SK-N-SH (cell line): Measurements from ENCODE around the gene DOC2A. TPM values are rescaled to one million over a fixed set of nuclear protein-coding genes. Genes with fewer than 3 reads are reported as not detected.
A peak's percentile ranks its signal among the peaks of the same experiment; 100 is the strongest.

Experiments
- CTCF ChIA-PET: fragments of 300-600, 350-600 bp; formaldehyde crosslinking; extraction: SDS; loops from one replicate; lab custom pipeline; 2021; lab: Yijun Ruan, JAX
- POLR2A ChIA-PET: fragments of 350-600 bp; sonication (Branson Sonifier 250); formaldehyde crosslinking; extraction: SDS; loops from one replicate; lab custom pipeline; 2020; ENCODE audit warnings: antibody characterized with exemption, inconsistent platforms; lab: Yijun Ruan, JAX
- DNase-seq: peaks from one replicate; pipeline ENCODE4 v3.0.0; 2012
- H2AFZ ChIP-seq: fragments of 200-600 bp; sonication (generic); 2 replicates; pipeline ENCODE4 v1.8.1; 2016; ENCODE audit warnings: antibody characterized with exemption, mild to moderate bottlenecking, low read depth
- H3F3A ChIP-seq: fragments of 200-600 bp; sonication (generic); replicated peaks from 2 replicates; pipeline ENCODE3; 2016; ENCODE audit warnings: antibody characterized with exemption, mild to moderate bottlenecking; ENCODE audit not compliant: insufficient read depth
- H3K27ac ChIP-seq, 2 experiments: fragments of 200-500 bp in 1 of 2; fragments of 200-600 bp in 1 of 2; sonication (Bioruptor generic) in 1 of 2; sonication (generic), shearing (Covaris generic) in 1 of 2; 2 replicates each; pipeline versions ENCODE4 v1.5.1 to v1.6.1; 2014 to 2016; ENCODE audit warnings: low read depth in 2 of 2, inconsistent platforms in 1 of 2, low read length in 1 of 2, mild to moderate bottlenecking in 1 of 2, mixed read lengths in 1 of 2
- H3K27me3 ChIP-seq: fragments of 200-600 bp; sonication (generic), shearing (Covaris generic); 2 replicates; pipeline ENCODE4 v1.6.1; 2016; ENCODE audit warnings: mixed run types; ENCODE audit not compliant: insufficient read depth
- H3K36me3 ChIP-seq, 2 experiments: fragments of 200-500 bp in 1 of 2; fragments of 200-600 bp in 1 of 2; sonication (Bioruptor generic) in 1 of 2; sonication (generic) in 1 of 2; replicated peaks in 1 of 2; 2 replicates each; pipeline versions ENCODE3 to v1.5.1; 2014 to 2016; ENCODE audit warnings: low read length in 1 of 2, mild to moderate bottlenecking in 1 of 2; ENCODE audit not compliant: insufficient read depth in 2 of 2, control insufficient read depth in 1 of 2
- H3K4me1 ChIP-seq, 2 experiments: fragments of 200-500 bp in 1 of 2; fragments of 200-600 bp in 1 of 2; sonication (Bioruptor generic) in 1 of 2; sonication (generic), shearing (Covaris generic) in 1 of 2; 2 replicates each; pipeline versions ENCODE4 v1.5.1 to v1.6.1; 2014 to 2016; ENCODE audit warnings: low read depth in 1 of 2, low read length in 1 of 2, mixed run types in 1 of 2; ENCODE audit not compliant: insufficient read depth in 2 of 2, control insufficient read depth in 1 of 2
- H3K4me2 ChIP-seq: fragments of 200-600 bp; sonication (generic), shearing (Covaris generic); 2 replicates; pipeline ENCODE4 v1.6.1; 2017; ENCODE audit warnings: mixed run types
- H3K4me3 ChIP-seq, 2 experiments: fragments of 200-500 bp in 1 of 2; fragments of 200-600 bp in 1 of 2; sonication (Bioruptor generic) in 1 of 2; sonication (generic), shearing (Covaris generic) in 1 of 2; 2 replicates each; pipeline versions ENCODE4 v1.5.1 to v1.8.1; 2014 to 2016; ENCODE audit warnings: low read depth in 2 of 2, inconsistent platforms in 1 of 2, low read length in 1 of 2, mild to moderate bottlenecking in 1 of 2, mixed read lengths in 1 of 2, moderate library complexity in 1 of 2
- H3K79me2 ChIP-seq: fragments of 200-600 bp; sonication (generic); 2 replicates; pipeline ENCODE4 v1.8.1; 2017; ENCODE audit warnings: mild to moderate bottlenecking; ENCODE audit not compliant: insufficient read depth
- H3K9ac ChIP-seq: fragments of 200-600 bp; sonication (generic); 2 replicates; pipeline ENCODE4 v1.6.1; 2017; ENCODE audit warnings: mixed run types
- H3K9me2 ChIP-seq: fragments of 200-600 bp; sonication (generic); 2 replicates; pipeline ENCODE4 v1.6.1; 2017; ENCODE audit warnings: mixed run types
- H3K9me3 ChIP-seq: fragments of 200-600 bp; sonication (generic); 2 replicates; pipeline ENCODE4 v1.6.1; 2017; ENCODE audit warnings: mixed run types, mild to moderate bottlenecking, moderate library complexity
- H4K20me1 ChIP-seq: fragments of 200-600 bp; sonication (generic); 2 replicates; pipeline ENCODE4 v1.6.1; 2017; ENCODE audit warnings: mild to moderate bottlenecking, mixed run types; ENCODE audit not compliant: insufficient read depth
- CHD2 ChIP-seq: fragments of 150-350 bp; IDR thresholded peaks from 2 replicates; pipeline ENCODE4 v1.6.1; 2018; ENCODE audit warnings: low read length; ENCODE audit not compliant: partially characterized antibody
- EZH2phosphoT487 ChIP-seq: fragments of 200-600 bp; sonication (generic); IDR thresholded peaks from 2 replicates; pipeline ENCODE4 v1.6.1; 2017; ENCODE audit warnings: low read depth, mixed run types, mild to moderate bottlenecking, antibody characterized with exemption, moderate library complexity, borderline replicate concordance
- POLR2AphosphoS5 ChIP-seq: IDR thresholded peaks from 2 replicates; pipeline ENCODE4 v1.6.1; 2012; ENCODE audit warnings: low read depth, low read length
- REST ChIP-seq: IDR thresholded peaks from 2 replicates; pipeline ENCODE4 v1.6.1; 2012; ENCODE audit warnings: mild to moderate bottlenecking, low read depth, low read length, moderate library complexity
- RXRA ChIP-seq: IDR thresholded peaks from 2 replicates; pipeline ENCODE4 v1.4.0; 2012; ENCODE audit warnings: low read depth, mild to moderate bottlenecking, borderline replicate concordance
- SIN3A ChIP-seq: IDR thresholded peaks from 2 replicates; pipeline ENCODE4 v1.6.1; 2012; ENCODE audit warnings: low read depth, mild to moderate bottlenecking, low read length, moderate library complexity, borderline replicate concordance
- TEAD4 ChIP-seq: IDR thresholded peaks from 2 replicates; pipeline ENCODE4 v1.4.0; 2012; ENCODE audit warnings: mild to moderate bottlenecking, borderline replicate concordance; ENCODE audit not compliant: insufficient read depth
- ZBTB33 ChIP-seq: IDR thresholded peaks from 2 replicates; pipeline ENCODE4 v1.4.0; 2012; ENCODE audit warnings: low read depth, borderline replicate concordance
- WGBS: methylation state at CpG from one replicate; pipeline ENCODE4 v1.1.6; 2017; ENCODE audit warnings: low lambda C conversion rate; 5-methylcytosine and 5-hydroxymethylcytosine counted together
- polyA plus RNA-seq, 3 experiments: library from polyadenylated mRNA; depleted of rRNA; stranded (reverse); fragments of >200 nt; gene quantifications; 2 replicates each; pipeline ENCODE4 v1.2.3, GENCODE V29; 2012

The DOC2A gene
- polyA plus RNA-seq, 1 of the 3 experiments (the other 2 are of a cell fraction), result 10.4 TPM

GRCh38 chr16:30028438-30029076 lies 17.7 kb upstream of the DOC2A start:
- POLR2A ChIA-PET, result no interaction called here
- no peak overlapping the region; a peak in 1 of 4 replicates for H3K27ac ChIP-seq
- H2AFZ ChIP-seq, result no peak overlapping the region
- no peaks in the 10 kb centered on the region for H3K27me3 ChIP-seq
- 64% methylated on average over 13 of the region's 18 CpGs for WGBS
- H4K20me1 ChIP-seq, result no peaks in the 10 kb centered on the region
- H3K4me2 ChIP-seq, result no peak overlapping the region
- H3K9ac ChIP-seq, result no peak overlapping the region
- CTCF ChIA-PET, result interaction anchor here (1.0 to 1.3 kb wide), 5 partner anchors 21 to 213 kb away, joined by 3 to 4 read pairs (median 3); partner anchors contain the start of gene PAGR1
- peaks cover 6 to 28% of the 10 kb centered on the region in 2 experiments; a peak in 2 of 4 replicates for H3K4me1 ChIP-seq
- no peak for DNase-seq
- H3F3A ChIP-seq, result no peaks in the 10 kb centered on the region
- H3K79me2 ChIP-seq, result no peaks in the 10 kb centered on the region
- no peak overlapping the region for H3K4me3 ChIP-seq
- H3K9me2 ChIP-seq, result no peaks in the 10 kb centered on the region
- no peak for TF ChIP-seq POLR2AphosphoS5
- no peak for TF ChIP-seq CHD2
- TF ChIP-seq TEAD4, result no peak
- no peak for TF ChIP-seq RXRA
- no peak for TF ChIP-seq SIN3A
- peak; percentile 95 for TF ChIP-seq REST
- TF ChIP-seq, all 33 proteins: peak for 1
- Histone ChIP-seq H3K9me3 (no peaks in the 10 kb centered on the region), H3K36me3 (no peaks in the 10 kb centered on the region)

- Histone ChIP-seq H3K9me3 (no peaks in the 10 kb centered on the region), H3K9me2 (no peaks in the 10 kb centered on the region), H3K4me1 (peaks cover 6 to 28% of the 10 kb centered on the region in 2 experiments; a peak in 2 of 4 replicates), H3F3A (no peaks in the 10 kb centered on the region), H3K27ac (no peak overlapping the region), H3K4me2 (no peak overlapping the region), H3K36me3 (no peaks in the 10 kb centered on the region), H3K4me3 (no peak overlapping the region), H3K27me3 (no peaks in the 10 kb centered on the region), H2AFZ (no peak overlapping the region), H3K9ac (no peak overlapping the region), H4K20me1 (no peaks in the 10 kb centered on the region), H3K79me2 (no peaks in the 10 kb centered on the region)
- WGBS, result 69% methylated on average over 13 of the region's 13 CpGs
- ChIA-PET CTCF (interaction anchor here (1.0 to 1.3 kb wide), 5 partner anchors 20 to 212 kb away, joined by 3 to 4 read pairs (median 3); partner anchors contain the start of gene PAGR1), POLR2A (interaction anchor here (0.5 kb wide), 1 partner anchor 218 kb away, joined by 3 read pairs; no protein-coding TSS in a partner anchor)
- DNase-seq, result no peak
- TF ChIP-seq ZBTB33 (no peak), EZH2phosphoT487 (no peak), POLR2AphosphoS5 (no peak)
Measured at GRCh38 chr16:30027588-30028437, 17.0 kb upstream of the DOC2A start.
